GM18505 (cell line): Measurements from ENCODE around the gene SUSD5.

Source experiments
- ATAC-seq: cut with Tn5 transposase; IDR thresholded peaks from one replicate; pipeline ENCODE4 v1.9.1; 2021; ENCODE audit not compliant: unreplicated experiment
- POLR2A ChIP-seq: IDR thresholded peaks from 4 replicates; pipeline ENCODE4 v1.6.1; 2011; ENCODE audit warnings: borderline replicate concordance; ENCODE audit not compliant: insufficient read depth, insufficient read length; ENCODE audit errors: extremely low read depth

SUSD5 gene

DNA sequence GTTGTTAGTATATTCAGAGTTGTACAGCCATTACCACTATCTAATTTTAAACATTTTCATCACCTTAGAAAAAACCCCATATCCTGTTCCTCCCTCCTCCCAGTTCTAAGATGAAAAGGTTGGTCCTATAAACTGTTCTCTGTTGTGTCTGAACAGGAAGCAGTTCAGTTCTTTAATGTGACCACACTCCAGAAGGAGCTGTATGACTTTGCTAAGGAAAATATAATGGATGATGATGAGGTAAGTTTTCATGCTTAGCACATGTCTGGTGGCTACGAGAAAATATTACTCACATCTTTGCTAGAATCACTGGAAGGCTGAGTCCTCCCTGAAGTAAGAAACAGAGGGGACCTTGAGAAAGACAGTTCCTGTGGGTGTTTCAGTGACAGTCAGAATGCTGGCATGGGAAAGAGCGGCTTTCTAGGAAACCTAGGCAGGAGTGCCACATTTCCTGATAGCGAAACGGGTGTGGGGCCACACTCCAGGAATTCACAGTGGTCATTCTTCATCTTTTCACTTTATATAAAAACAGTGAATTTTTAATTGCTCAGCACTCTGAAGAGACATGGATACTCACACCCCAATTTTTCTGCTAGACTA lies 84.5 kb downstream of the SUSD5 start:
- TF ChIP-seq POLR2A = no peak
- no peak for ATAC-seq

- no peak for TF ChIP-seq POLR2A
- no peak for ATAC-seq
Observed at GRCh38 chr3:33132019-33132360, 86.6 kb downstream of the SUSD5 start.

DNA sequence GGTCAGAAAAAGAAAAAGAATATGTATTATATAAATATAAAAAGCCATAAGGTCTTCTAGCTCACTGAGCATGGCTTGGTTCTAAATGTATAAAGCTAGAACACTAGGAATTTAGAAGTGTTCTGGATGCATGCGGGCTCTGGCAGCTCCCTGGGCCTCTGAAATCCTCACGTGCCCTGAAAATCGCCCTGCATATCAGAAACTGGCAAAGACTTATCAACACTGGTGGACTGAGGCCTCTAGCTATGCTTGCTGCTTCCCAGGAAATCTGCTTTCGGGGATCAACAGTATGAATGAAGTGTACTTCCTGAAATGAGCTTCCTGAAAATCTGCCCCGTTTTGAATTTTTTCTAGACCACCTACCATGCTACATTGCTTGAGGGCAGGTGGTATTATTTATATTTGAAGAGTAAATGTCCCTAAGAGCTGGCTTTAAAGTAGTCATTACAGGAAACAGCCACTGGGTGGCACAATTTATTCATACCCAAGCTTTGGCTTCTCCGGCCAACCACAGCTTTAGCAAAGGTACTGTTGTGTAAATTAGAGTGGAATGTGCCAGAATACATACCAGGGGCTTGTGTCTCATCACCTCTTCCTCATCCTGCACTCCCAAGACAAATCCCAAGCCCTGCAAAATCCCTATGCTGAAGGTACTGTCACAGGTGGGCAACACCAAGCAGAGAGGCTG lies 87.1 kb downstream of the SUSD5 start:
- no peak for TF ChIP-seq POLR2A
- peak; percentile 60 for ATAC-seq

- ATAC-seq = no peak
- no peak for TF ChIP-seq POLR2A
Observed at GRCh38 chr3:33130144-33130543, 88.5 kb downstream of the SUSD5 start.

DNA sequence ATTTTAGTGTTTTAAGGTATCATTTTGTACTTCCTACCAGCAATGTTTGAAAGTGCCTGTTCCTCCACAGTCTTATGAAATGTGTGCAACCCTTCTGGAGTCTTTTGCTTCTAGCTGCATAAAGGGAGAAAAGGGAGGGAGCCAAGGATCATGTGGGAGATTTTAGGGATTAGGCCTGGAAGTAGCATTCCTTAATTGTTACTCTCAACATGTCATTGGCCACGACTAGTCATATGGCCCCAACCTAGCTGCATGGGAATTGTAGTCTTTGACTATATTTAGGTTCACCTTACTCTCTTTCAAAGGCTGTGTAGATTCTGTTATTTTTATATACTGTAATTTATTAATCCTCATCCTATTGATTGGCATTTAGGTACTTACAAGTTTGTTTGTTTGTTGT lies 89.9 kb downstream of the SUSD5 start:
- no peak for ATAC-seq
- no peak for TF ChIP-seq POLR2A

- no peak for ATAC-seq
- no peak for TF ChIP-seq POLR2A
Observed at GRCh38 chr3:33125840-33126239, 92.8 kb downstream of the SUSD5 start.

DNA sequence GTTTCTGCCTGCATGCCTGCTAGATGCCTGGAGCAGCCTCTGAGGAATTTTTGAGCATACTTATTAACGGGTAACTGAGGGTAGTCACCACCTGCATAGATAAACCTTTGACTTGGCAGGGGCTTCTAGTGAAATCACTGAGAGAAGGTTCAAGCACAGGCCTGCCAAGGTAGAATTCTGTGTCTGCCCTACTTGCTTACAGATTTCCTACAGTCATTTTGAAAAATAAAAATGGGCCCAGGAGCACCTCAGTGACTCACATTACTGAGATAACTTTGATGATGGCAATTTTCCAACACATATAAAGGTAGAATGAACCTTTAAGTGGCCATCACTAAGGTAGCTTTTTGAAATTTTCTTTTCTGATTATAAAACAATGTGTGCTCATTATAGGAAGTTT lies 94.0 kb downstream of the SUSD5 start:
- no peak for ATAC-seq
- no peak for TF ChIP-seq POLR2A

- TF ChIP-seq POLR2A = no peak
- no peak for ATAC-seq
Observed at GRCh38 chr3:33122991-33123390, 95.6 kb downstream of the SUSD5 start.

DNA sequence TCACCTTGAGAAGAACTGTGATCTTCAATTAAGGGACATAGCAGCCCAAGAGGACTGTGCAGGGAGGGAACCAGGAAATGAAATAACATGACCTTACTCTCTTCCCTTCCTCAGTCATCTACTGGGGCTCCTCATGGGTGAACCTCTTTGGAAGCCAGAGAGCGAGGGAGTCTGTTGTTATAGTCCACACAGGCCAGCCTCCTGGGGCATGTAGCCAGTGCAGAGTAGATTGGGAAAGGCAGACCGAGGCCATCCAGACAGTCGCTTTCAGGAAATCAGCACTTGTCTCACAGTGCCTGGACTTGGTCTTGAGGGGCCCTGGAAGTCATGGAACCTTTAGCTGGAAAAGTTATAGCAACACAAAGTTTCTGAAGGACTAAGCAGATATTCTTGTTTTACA lies 98.7 kb downstream of the SUSD5 start:
- no peak for TF ChIP-seq POLR2A
- ATAC-seq = no peak

DNA sequence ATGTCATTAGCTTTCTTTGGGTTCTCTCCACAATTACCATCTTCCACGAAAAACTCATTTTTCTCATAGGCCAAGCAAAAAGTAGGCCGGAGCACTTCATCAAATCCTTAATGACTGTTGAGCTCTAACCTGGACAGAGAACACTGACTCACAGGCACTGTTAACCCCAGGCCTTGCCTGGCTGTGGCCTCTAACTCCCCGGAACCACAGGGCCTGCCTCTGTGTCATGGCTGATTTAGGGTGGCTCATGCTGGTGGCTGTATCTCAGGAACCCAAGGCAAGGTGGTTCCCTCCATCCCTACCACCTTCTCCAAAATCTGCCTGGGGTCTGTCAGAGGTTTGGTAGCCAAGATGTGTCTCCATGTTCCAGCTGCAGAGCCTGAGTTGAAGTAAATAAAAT lies 101.1 kb downstream of the SUSD5 start:
- ATAC-seq = no peak

DNA sequence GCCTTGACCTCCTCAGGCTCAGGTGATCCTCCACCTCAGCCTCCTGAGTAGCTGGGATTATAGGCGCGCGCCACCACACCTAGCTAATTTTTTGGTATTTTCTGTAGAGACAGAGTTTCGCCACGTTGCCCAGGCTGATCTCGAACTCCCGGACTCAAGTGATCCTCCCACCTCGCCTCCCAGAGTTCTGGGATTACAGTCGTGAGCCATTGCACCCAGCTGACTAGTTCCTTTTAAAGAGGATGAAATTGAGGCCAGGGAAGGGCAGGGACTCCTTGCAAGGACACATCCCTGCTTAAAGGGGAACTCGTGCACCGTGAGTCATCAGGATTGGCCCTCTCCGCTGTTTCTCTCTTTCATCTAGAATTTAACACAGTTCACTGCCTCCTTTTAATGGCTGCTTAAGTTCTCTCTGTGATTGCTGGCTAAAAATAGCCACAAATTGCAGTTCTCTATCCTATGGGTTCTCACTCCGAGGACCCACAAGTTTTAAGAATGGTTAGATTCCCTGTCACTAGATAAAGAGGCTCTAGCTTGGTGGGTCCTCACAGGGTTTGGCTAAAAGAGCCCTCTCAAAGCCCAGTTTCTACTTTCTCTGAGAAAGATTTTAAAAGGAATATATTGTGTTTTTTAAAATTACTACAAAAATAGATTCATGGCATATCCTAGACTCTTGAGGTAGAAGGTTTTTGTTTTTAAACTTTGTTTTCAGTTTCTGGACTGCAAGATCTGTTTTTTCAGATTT lies 103.4 kb downstream of the SUSD5 start:
- no peak for ATAC-seq
- TF ChIP-seq POLR2A = no peak

More for the DNA sequence above, 101.1 kb downstream of the SUSD5 start:
- no peak for TF ChIP-seq POLR2A

- no peak for ATAC-seq
- TF ChIP-seq POLR2A = no peak
Observed at GRCh38 chr3:33114622-33115023, 104.0 kb downstream of the SUSD5 start.

DNA sequence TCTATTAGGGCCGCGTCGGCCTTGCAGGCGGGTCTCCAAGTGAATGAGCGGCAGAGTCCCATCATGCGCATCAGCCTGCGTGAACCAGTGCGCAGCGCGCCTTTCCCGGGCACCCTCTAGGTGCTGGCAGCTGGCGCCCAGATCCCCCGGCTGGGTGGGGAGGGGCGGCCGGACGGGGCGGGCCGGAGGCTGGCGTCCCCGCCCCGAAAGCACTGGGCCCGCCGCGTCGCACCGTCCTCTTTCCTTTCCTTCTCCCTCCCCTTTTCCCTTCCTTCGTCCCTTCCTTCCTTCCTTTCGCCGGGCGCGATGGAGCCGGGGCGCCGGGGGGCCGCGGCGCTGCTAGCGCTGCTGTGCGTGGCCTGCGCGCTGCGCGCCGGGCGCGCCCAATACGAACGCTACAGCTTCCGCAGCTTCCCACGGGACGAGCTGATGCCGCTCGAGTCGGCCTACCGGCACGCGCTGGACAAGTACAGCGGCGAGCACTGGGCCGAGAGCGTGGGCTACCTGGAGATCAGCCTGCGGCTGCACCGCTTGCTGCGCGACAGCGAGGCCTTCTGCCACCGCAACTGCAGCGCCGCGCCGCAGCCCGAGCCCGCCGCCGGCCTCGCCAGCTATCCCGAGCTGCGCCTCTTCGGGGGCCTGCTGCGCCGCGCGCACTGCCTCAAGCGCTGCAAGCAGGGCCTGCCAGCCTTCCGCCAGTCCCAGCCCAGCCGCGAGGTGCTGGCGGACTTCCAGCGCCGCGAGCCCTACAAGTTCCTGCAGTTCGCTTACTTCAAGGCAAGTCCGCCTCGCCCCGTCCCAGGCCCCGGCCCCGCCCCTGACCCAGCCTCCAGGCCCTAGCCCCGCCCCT lies 104.6 kb downstream of the SUSD5 start, which contains the start of gene CRTAP:
CRTAP (plus strand) TSS at position 243 of the 850 bp plus-strand sequence; CDS start at position 307, 64 bp downstream.
- peak; percentile 82 for TF ChIP-seq POLR2A
- peak; percentile 83 for ATAC-seq

DNA sequence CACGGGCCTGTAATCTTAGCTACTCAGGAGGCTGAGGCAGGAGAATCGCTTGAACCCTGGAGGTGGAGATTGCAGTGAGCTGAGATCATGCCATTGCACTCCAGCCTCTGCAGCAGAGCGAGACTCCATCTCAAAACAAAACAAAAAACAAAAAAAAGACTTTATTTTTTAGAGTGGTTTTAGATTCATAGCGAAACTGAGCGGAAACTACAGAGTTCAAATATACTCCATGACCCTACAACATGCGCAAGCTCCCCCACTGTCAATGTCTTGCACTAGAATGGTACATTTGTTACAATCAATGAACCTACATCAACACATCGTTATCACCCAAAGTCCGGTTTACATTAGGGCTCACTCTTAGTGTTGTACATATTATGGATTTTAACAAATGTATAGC lies 107.0 kb downstream of the SUSD5 start:
- ATAC-seq = no peak
- TF ChIP-seq POLR2A = no peak

- peak; percentile 44 for ATAC-seq
Observed at GRCh38 chr3:33106854-33107253, 111.8 kb downstream of the SUSD5 start.
